ENCODE measurements around the gene SLC23A2.

Gene SLC23A2

GRCh38 chr20:4829514-4830215, 171.6 kb downstream of the SLC23A2 start:
- Histone ChIP-seq H3K27ac (ENCODE audit: extremely low read depth, low read depth, low read length) (no peak overlapping the region; the same call in 1 of the 2 replicates), H3K4me1 (ENCODE audit: control insufficient read depth, insufficient read depth, low read length) (peaks cover 12% of the 10 kb centered on the region), H3K9me3 (ENCODE audit: control insufficient read depth, insufficient read depth, low read depth, low read length) (no peaks in the 10 kb centered on the region), H3K4me3 (ENCODE audit: low read depth, low read length) (no peak overlapping the region), H3K36me3 (ENCODE audit: control insufficient read depth in 2 of 2, insufficient read depth in 1 of 2, low read length in 2 of 2) (no peaks in the 10 kb centered on the region)
- TF ChIP-seq HOXA7 (CRISPR knock-in tag; IDR thresholded peaks at IDR 0.05; ENCODE audit: borderline replicate concordance) (no peak), TRIM28 (IDR thresholded peaks at IDR 0.05; ENCODE audit: borderline replicate concordance, low read length) (no peak), INSM2 (tag by site-specific recombination; IDR thresholded peaks at IDR 0.05) (no peak), ZNF692 (tag by site-specific recombination; IDR thresholded peaks at IDR 0.05) (peak; percentile 42; the same call in 1 of the 2 replicates), ZNF449 (tag by site-specific recombination; IDR thresholded peaks at IDR 0.05) (peak; percentile 61), KLF7 (tag by site-specific recombination; IDR thresholded peaks at IDR 0.05; ENCODE audit: borderline replicate concordance) (no peak), TCF7L2 (IDR thresholded peaks at IDR 0.05; ENCODE audit: borderline replicate concordance, low read depth, low read length) (no peak), ZNF654 (tag by site-specific recombination; IDR thresholded peaks at IDR 0.05; ENCODE audit: low read depth) (no peak), ZFP69B (tag by site-specific recombination; IDR thresholded peaks at IDR 0.05) (no peak), YY2 (tag by site-specific recombination; IDR thresholded peaks at IDR 0.05) (no peak), SETDB1 (IDR thresholded peaks at IDR 0.05; ENCODE audit: insufficient read length, low read length) (no peak), ZNF138 (tag by site-specific recombination; IDR thresholded peaks at IDR 0.05; ENCODE audit: borderline replicate concordance) (no peak), ZSCAN18 (tag by site-specific recombination; IDR thresholded peaks at IDR 0.05) (no peak)
- CTCF ChIA-PET: interaction anchor here (1.2 kb wide), 1 partner anchor 11 kb away, joined by 7 read pairs; no protein-coding TSS in a partner anchor
- POLR2A ChIA-PET: no interaction called here

GRCh38 chr20:4828830-4829513, 172.3 kb downstream of the SLC23A2 start:
- ChIA-PET CTCF (interaction anchor here (1.2 kb wide), 1 partner anchor 11 kb away, joined by 7 read pairs; no protein-coding TSS in a partner anchor), POLR2A (no interaction called here)
- Histone ChIP-seq H3K36me3 (ENCODE audit: control insufficient read depth in 2 of 2, insufficient read depth in 1 of 2, low read length in 2 of 2) (no peaks in the 10 kb centered on the region), H3K9me3 (ENCODE audit: control insufficient read depth, insufficient read depth, low read depth, low read length) (no peaks in the 10 kb centered on the region), H3K4me1 (ENCODE audit: control insufficient read depth, insufficient read depth, low read length) (peaks cover 12% of the 10 kb centered on the region), H3K4me3 (ENCODE audit: low read depth, low read length) (no peak overlapping the region), H3K27ac (ENCODE audit: extremely low read depth, low read depth, low read length) (no peak overlapping the region)
- TF ChIP-seq ZNF621 (tag by site-specific recombination; IDR thresholded peaks at IDR 0.05): no peak
- no peak for TF ChIP-seq ZNF112 (tag by site-specific recombination; IDR thresholded peaks at IDR 0.05)
- no peak for TF ChIP-seq FEZF1 (tag by site-specific recombination; IDR thresholded peaks at IDR 0.05)
- TF ChIP-seq ZNF16 (tag by site-specific recombination; IDR thresholded peaks at IDR 0.05; ENCODE audit: low read depth): no peak

All from HEK293 (cell line).